ENCODE results near the gene ZCCHC9.
"Not testable (repeated sequence)": the region's sequence is repeated elsewhere in the genome, so short reads cannot be mapped to it uniquely, and the experiment has no call there.

The ZCCHC9 gene

DNA sequence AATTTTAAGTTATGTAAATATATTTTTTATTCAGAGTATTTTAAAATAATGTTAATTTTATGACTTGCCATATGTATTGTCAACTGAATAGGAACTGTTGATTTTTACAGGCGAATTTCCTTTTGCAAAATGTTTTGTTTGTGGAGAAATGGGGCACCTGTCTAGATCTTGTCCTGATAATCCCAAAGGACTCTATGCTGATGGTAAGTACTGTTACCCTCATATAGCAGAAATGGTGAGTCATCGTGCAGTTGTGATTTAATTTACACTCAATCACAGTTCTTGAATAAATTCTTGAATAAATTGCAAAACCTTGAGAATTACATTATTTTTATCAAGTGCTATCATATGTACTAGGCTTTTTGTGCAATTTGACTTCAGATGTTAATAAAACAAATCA lies 7.4 kb downstream of the ZCCHC9 start:
- DNase-seq: no peak

DNA sequence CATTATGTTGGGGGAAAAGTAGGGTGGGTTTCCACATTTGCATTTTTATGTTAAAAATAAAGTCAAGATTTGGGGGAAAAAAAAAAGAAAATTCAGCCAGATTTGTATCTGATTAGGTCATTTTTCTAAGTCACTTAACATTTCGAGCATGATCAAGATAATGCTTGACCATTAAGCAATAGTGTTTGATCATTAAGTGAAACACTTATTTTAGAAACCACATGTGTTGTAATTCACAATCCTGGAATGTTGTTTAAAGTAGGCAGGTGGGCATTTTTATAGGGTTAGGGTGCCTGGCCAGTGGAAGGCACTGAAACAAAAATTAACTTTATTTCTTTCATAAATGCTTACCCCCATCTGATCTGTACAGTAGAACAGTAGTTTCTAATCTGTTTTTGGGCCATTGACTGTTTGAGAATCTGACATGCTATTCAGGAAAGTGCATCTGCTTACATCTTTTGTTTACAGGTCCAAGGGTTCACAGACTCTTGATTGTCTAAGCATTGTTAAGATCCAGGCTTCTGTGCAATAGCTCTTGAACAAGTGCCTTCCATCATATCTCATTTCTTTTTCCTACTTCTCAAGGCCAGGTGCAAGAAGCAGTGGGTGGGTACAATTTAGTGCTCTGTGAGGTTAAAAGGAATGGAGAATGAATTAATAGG lies 9.1 kb downstream of the ZCCHC9 start:
- no peak for DNase-seq

DNA sequence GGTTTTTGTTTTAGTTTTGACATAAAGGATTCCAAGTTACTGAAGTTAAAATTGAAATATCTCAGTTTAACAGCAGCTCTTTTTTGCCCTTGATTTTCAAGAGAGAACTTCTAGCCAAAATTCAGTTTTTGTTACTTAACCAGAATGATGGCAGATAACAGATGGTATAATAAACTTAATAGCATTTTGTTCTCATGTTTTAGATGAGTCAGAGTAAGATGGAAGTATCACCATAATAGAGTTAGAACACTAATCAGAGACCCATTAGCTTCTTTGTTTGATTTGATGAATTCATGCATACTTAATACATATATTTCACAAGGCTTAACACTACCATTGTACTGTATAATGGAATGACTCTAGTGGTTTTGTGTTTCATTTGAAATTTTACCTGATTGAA lies 11.9 kb downstream of the ZCCHC9 start:
- no peak for DNase-seq

DNA sequence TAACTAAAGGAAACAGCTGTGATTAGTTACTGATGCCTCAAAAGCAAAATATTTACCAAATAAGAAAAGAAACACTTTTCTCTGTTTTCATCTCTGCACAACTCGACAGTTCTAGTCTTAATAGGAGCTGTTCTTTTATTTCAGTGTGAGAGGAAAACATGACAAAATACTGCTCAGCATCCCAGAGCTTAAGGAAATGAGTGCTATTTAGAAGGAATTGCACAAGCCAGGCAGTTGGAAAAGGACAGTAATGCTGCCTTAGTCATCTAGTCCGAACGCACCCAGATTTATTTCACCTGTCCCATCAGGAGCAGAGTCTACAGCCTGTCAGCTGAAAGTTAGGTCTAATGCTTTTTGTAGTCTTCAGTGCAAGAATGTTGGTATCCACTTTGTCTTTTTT lies 12.3 kb downstream of the ZCCHC9 start:
- DNase-seq: no peak

- no peak for DNase-seq
Measured at GRCh38 chr5:81314581-81314980, 13.2 kb downstream of the ZCCHC9 start.

DNA sequence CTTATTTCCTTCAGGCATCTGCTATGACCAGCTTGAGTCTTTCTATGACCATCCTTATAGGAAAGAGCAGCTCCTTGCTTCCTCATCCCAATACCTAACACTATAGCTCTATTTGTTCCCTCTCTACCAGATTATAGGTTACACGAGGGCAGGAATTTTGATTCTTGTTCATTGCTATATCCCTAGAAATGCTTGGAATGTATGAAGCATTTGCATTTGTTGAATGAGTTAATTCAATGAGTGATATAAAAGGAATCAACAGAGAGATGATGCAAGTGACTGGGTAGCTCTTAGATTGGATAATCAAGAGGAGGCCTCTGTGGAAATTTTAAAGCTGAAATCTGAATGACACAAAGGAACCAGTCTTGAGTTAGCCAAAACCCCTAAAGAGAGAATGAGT lies 13.9 kb downstream of the ZCCHC9 start:
- no peak for DNase-seq

DNA sequence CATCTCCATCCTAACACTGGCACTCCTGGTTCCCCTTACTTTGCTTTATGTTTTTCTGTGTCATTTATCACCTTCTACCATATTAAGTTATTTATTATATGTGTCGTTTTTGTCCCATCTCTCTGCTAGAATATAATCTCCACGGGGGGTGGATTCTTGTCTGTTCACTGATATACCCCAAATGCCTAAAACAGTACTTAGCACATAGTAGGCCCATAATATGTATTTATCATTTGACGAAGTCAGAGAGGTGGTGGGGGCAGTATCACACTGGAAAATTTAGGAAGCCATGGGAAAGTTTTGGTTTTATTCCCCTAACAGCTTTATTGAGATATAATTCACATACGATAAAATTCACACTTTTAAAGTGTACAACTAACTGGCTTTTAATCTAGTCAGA lies 14.4 kb downstream of the ZCCHC9 start:
- DNase-seq: no peak

DNA sequence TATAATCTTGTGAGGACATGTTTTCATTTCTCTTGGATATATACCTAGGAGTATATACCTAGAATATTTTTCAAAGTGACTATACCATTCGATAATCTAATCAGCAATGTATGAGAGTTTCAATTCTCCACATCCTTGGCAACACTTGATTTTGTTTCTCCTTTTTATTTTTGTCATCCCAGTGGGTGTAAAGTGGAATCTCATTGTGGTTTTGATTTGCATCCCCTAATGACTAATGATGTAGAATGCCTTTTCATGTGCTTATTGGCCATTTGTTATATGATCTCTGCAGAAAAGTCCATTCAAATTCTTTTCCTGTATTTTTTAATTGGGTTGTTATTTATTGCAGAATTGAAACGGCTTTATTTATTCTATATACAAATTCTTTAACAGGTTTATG lies 15.2 kb downstream of the ZCCHC9 start:
- no peak for DNase-seq

GRCh38 chr5:81317536-81317935 lies 16.1 kb downstream of the ZCCHC9 start:
- DNase-seq: no peak

GRCh38 chr5:81326554-81326953 lies 25.2 kb downstream of the ZCCHC9 start:
- DNase-seq: no peak

DNA sequence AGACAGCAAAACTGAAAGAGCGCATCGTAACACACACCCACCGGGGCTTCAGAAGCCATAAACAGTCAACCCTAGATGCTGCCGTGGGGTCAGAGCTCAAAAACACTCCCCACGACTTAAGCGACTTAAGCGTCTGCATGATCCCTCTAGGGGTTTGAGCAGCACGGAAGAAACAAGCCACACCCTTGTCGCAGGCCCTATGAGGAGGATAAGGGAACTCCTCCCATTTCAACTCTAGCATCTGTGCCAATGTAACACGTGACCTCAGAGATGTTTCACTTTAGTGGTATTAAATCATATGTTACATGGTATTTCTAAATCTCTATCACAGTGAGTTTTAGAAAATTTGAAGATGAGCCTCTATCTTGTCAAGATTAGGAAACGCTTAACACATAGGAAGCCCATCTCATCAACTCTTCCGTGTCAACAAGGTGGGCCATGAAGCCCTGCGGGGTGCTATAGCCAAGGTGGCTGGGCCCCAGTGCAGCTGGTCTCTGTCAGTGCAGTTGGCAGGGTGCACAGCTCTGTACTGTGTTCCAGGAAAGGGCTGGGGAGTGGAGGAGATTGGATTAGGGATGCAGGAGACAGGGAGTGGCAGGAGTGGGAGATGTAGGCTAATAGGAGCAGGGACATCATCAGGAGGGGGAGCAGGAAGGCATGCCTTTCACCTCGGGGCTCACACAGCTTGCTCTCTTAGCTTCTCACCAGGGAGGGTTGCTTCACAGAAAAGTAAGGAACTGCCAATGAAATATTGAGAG lies 33.1 kb downstream of the ZCCHC9 start:
- no peak for DNase-seq

DNA sequence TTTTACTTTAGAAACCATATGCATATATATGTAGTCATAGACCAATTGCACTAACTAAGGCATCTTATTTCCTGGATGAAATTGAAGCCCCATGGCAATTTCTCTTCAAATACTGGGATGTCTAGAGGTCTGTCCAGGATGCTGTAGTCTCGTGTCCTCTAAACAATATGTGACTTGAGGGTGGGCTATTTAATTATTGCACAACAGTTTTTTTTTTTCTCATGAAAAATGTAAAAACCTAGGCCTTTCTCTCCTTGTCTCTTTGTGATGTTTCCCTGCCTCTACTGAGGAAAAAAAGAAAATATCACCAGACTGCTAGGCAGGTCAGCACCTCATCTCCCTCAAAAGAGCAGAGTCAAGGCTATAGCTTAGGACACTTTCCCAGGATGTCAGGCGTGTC lies 34.6 kb downstream of the ZCCHC9 start:
- DNase-seq: no peak

- no peak for DNase-seq
Measured at GRCh38 chr5:81336556-81336955, 35.2 kb downstream of the ZCCHC9 start.

- no peak for DNase-seq
Measured at GRCh38 chr5:81337803-81338202, 36.4 kb downstream of the ZCCHC9 start.

DNA sequence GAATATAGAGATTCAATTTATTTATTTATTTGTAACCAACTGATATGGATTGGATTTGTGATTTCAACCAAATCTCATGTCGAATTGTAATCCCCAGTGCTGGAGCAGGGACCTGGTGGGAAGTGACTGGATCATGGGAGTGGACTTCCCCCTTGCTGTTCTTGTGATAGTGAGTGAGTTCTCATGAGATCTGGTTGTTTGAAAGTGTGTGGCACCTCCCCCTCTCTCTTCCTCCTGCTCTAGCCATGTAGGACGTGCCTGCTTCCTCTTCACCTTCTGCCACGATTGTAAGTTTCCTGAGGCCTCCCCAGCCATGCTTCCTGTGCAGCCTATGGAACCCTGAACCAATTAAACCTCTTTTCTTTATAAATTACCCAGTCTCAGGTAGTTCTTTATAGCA lies 36.8 kb downstream of the ZCCHC9 start:
- DNase-seq: not testable (repeated sequence)

DNA sequence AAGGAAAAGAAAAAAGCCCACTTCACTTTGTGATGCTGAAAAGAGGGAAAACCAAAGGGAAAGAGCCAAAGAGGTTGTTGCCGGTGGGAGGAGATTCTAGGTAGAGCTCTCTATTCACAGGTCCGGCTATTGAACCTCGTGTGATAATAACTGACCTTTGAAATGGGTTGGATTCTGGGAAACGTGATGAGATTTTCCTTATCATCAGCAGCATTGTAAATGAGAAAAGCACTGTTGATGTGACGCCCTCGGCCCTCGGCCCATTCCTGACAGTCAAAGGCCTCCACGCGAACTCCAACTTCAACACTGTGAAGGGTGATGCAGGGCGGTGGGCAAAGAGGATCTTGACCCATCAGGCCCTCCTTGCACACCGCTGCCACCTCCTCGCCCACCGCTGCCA lies 43.3 kb downstream of the ZCCHC9 start:
- no peak for DNase-seq

DNA sequence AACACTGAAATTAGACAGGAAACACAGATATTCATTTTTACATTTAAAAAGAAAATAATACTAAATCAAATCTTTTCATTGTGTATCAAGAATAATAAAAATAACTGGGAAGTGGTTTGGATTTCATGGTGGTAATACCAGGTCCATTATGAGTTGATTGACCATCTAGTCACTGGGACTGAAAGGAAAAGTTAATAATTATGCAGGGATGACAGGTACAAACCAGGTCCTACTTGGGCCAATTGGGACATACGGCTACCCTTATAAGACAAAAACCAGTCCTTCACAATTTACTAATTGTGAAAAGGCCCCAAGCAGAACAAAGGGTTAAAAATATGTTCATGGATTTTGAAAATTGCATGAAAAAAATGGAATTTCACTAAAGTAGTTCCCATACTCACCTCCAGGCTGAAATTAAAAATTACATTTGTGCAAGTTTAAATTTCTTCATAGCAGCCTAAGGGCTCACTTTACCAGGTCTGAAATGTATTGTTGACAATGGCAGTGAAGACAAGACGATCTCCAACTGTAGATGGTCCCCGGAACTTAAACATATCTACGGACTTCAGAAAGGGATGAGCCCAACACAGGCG lies 44.1 kb downstream of the ZCCHC9 start:
- no peak for DNase-seq

- no peak for DNase-seq
Measured at GRCh38 chr5:81349161-81349560, 47.8 kb downstream of the ZCCHC9 start.

DNA sequence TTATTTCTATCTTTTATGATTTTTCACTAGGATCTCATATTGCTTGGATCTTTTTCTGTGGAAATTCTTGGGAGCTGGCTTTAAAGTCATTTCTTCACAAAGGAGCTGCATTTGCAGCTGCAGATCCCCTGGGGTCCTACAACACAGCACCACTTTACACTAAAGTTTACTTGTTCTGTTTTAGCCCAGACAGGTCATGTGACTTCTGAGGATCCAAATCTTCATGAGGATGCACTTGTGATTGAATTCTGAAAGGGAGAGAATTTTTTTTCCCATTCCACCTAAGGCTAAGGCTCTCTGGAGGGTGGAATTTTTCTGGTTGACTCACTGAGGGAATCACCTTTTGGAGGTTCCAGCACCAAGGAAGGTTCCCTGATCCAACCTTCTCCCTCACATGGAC lies 49.1 kb downstream of the ZCCHC9 start:
- no peak for DNase-seq

GRCh38 chr5:81353189-81353588 lies 51.8 kb downstream of the ZCCHC9 start:
- no peak for DNase-seq

GRCh38 chr5:81354093-81354492 lies 52.7 kb downstream of the ZCCHC9 start:
- DNase-seq: no peak

DNA sequence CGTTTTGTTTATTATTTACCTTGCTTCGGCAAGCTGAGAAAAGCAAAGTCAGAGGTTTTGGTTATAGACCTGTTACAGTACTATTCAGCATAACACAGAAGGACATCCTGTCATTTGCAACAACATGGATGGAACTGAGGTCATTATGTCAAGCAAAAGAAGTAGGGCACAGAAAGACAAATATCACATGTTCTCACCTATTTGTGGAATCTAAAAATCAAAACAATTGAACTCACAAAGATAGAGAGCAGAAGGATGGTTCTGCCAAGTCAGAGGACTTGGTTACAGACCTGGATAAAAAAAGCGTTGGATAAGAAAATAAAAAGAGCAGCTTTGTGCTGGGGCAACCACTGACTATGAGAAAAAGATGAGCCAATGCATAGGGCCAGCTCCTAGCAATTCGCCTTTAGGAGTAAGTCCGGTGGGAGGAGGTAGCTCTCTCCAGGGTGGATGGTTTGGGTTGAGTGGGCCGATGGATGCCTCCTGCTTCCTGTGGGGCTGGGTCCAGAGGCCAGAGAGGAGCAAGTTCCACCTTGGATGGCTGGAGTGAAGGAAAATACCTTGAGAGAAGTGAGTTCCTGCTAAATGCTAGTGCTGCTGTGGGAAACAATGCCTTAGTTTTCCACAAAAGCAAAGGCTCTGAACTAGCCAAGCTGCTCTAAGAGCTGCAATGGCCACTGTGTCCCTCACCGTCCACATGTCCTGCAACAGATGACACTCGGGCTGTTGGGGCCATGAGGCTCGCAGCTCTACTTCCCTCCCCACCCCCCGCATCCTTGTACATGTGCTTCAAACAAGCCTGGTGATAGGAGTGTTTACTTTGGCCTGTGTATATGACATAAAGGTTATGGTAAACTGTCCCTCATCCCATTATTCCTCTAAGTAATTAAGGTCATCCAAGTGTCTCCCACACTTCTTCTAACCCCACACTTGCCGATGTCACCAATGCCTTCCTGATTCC lies 54.2 kb downstream of the ZCCHC9 start:
- DNase-seq: no peak

DNA sequence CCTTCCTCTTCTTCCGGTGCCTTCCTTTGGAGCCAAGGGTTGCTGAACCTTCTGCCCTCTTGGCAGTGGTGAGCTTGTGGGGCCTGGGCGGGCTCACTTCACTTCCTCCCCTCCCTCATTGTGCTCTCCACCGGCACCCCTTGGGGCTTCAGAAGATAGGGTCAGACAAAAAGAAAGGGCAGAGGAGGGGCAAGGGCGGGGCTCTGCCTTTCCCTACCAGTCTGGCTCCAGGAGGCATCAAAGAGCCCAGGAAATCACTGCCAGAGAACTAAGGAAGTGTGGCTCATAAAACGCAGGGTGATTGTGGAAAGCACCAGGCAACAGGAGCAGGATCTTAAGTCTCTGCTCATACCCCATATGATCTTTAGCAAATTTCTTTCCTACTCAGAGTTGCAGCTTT lies 57.7 kb downstream of the ZCCHC9 start:
- no peak for DNase-seq

Data from GDM1 (cell line).